Nucleus accumbens (tissue), 56 donors: Measurements from ENCODE around the gene PDE4D.

Source experiments
- DNase-seq, 56 donors: peaks; one replicate each; lab custom pipeline; 2025; lab: John Stamatoyannopoulos, UW

The PDE4D gene

DNA sequence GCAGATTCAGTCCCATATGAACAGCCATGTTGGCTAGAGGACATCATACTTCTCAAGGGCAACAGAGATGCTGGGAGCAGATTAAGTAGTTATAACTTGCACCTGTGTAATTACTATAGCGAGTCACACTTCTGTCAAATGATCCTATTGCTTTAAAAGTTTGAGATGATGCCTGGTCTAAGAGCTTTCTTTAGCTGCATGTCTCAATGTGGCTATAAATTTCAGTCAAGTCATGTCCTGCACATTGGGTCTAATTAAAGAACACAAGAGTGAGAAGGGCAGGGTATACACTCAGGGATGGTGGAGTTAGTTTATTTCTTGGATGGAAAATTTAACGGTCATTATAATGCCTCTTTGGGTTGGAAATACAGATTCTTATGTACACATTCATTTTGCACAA lies 753.4 kb downstream of the PDE4D start:
- DNase-seq: no peak

DNA sequence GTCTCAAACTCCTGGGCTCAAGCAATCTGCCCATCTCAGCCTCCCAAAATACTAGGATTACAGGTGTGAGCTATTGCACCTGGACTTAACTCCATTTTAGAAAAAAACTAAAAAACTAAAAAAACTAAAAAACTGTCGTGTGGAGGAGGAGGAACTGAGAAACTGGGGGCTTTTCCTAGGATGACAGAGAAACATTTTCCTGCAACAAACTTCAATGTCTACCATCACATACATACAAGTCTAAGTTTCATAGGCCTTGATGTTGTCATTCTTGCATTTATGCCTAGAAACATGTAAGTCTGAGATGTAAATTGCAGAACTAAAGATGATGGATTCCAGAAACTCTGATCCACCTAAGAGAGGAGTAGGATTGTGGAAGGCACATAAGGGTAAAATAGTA lies 753.8 kb downstream of the PDE4D start:
- DNase-seq: no peak

DNA sequence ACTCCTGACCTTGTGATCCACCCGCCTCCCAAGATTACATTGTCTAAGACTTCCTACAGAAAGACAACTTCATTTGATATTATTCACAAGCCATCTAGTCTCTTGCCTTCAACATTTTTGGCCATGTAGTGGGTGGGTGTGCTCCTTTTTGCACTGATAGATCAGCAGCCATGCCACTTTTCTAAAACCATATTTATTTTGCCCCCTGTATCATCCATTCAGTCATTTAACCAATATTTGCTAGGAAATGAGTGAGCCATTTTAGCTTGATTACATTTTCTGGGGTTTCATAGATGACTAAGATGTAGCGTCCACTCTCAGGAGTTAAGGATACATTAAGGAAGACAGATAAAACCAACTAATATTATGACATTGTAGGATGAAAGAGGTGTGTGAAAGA lies 755.0 kb downstream of the PDE4D start:
- DNase-seq: no peak

- no peak for DNase-seq
Observed at GRCh38 chr5:59137846-59138245, 755.7 kb downstream of the PDE4D start.

DNA sequence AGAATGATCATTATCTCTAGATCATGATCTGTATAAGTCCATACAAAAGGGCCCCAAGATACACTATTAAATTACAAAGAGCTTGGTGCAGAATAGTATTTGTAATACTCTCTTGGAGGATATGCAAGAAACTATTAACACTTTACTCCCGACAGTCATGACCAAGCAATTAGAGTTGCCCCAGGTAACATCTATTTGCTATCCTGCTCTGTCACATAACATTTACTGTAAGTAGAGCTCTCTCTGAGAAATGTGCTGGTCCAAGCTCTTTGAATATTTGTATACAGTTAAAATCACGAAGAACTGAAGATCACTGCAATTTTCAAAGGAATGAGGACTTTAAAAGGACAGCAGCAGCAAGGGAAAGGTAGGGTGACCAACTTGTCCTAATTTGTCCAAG lies 757.0 kb downstream of the PDE4D start:
- no peak for DNase-seq

DNA sequence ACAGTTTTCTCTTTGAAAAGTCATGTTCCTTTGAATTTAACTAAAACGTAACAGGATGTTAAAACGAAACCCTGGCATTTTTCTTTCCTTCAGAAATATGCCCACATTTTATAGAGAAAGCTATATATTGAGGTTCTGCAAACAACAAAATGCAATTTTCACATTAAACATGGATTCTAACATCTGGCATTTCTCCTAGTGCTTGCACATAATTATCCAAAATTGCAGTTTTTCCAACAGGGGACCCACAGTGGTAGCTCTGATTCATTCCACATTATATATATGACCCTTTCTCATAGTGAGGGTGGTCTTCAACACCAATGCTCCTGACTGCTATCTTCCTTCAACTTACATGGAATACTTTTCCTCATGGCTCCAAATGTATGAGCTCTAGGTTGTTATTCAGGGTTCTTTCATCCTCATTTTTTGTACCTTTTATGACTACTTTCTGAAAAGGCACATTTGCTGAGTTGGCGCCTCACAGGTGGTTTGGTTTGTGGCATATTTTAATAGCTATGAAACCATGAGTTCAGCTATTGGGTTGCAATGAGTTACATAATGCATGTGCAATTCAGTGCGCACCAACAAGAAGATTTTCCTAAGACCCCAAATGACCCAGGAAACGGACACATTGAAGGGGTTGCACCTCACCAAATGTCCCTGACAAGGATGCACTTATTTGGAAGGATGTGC lies 758.9 kb downstream of the PDE4D start:
- no peak for DNase-seq

GRCh38 chr5:59133764-59134261 lies 759.7 kb downstream of the PDE4D start:
- DNase-seq: peak in 1 of 56 donors; percentile 0

GRCh38 chr5:59132131-59132530 lies 761.4 kb downstream of the PDE4D start:
- no peak for DNase-seq

- DNase-seq: no peak
Observed at GRCh38 chr5:59130431-59130830, 763.1 kb downstream of the PDE4D start.

GRCh38 chr5:59128646-59129290 lies 764.8 kb downstream of the PDE4D start:
- no peak for DNase-seq

DNA sequence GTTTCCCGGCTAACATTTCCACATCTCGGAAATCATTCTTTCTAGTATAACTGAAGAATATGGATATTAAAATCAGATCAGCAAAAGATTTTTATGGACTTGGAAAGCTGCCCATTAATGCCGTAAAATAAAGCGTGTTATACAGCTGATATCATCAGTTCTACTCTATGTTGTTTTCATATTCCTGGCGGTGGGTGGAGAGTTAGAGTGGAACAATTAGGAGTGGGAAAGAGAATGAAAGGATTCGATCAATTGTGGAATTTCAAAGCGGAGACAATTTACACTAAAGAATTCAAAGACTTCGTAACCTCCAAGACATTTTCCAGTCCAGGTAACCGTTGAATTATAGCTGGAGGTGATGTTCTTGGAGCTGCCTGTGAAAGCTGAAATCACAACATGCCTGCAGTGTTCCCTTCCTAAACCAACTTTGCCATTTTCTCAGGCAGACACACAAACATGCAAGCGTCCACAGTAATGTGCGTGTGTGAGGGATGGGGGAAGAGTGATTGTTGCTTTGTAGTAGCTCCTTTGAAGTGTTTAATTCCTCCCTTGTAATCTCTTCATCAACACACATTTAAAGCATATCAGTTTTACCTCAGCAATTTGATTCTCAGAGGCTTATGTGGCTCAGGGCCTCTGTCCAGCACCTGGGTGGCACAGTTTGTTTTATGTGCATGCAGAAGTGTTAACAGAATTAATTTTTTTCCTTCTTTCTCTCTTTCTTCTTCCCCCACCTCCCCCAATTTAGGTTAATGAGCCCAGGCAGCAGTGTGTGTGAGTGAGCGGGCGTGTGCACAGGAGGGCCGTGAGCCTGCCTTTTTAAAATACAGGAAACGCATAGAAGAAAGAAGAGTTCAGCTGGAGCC lies 766.6 kb downstream of the PDE4D start:
- DNase-seq: peak in 16 of 56 donors; percentile 11 to 66 (median 42)

DNA sequence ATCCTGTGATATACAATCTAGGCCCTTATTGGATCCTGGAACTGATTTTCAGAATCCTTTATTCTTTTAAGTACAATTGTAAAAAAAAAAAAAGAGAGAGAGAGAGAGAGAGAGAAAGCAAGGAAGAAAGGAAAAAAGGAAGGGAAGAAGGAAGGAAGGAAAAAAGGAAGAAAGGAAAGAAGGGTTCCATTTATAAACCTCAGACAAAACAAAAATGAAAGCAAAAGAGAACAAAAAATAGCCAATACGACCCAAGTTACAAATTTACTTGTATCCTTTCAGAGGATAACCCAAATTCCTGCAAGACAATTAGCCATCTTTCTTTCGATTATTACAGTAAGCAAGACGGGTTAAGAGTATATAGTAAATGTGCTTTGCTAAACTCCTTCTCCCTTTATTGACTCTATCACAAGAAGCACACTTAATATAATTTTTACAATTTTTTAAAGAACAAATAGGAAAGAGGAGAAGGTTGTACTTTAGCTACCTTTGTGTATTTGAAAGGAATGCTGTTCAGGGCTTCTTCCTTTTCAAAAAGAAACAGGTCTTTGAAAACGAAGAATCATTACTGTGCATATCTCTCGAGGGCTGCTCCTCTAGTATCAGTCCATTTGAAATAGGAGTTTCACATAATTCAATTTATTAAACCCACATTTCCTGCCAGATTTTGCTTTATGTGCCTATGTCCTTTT lies 767.4 kb downstream of the PDE4D start:
- no peak for DNase-seq

DNA sequence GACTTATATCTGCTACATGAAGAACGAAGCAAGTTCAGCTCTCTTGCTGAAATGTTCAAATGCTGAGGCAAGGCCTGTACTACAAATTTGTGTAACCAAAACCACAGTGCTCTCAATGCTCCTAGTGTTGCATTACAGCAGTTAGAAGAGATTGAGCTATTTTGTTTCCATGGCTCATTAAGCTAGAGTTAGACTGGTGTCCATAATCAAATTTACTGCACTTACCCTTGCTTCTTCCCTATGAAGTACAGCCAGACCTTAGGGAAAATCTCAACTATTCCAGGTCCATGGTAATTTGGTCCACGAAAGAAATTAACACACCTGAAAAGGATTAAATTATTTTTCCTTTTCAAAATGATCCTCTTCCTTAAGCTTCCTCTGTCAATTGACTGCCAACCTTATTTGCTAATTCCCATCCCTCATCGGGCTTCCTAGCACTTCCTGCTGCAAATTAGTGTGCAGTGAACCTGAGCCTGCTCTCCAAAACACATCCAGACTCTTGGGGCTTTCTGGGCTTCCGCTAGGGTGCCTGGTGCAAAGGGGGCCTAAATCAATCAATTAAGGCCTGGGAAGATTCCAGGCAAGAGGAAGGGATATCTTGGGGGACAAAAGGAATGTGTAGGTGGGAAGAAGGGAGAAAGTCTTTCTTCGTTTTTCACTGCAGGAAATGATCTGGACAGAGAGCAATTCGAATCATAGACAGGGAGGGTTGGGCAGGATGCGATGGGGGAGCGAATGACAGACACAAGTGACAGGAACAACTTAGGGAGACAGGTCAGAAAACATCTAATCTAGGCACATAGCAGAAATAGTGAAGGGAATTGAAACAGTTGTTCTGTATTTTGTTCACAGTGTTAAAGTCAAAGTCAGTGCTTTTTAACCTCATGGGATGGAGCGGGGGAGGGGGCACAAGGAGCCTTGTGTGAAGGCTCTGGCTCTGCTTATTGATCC lies 768.2 kb downstream of the PDE4D start:
- DNase-seq: no peak

- no peak for DNase-seq
Observed at GRCh38 chr5:59123595-59124561, 769.6 kb downstream of the PDE4D start.

DNA sequence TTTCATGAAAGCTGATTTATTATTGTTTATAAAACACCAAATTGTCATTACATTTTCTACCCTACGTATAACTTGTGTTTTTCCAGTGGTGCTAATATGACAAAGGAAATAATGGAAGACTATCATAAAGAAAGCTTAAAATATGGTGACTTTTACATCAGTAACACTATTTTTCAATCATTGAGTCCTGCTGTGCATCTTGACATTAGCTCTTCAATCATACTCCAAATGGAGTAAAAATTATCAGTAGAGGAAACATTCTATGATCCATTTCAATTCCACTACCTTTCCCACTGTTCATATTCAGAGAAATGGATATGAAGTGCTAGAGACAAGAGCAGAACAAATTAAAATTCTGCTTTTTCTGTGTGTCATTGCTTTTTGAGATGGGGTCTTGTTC lies 774.0 kb downstream of the PDE4D start:
- no peak for DNase-seq

DNA sequence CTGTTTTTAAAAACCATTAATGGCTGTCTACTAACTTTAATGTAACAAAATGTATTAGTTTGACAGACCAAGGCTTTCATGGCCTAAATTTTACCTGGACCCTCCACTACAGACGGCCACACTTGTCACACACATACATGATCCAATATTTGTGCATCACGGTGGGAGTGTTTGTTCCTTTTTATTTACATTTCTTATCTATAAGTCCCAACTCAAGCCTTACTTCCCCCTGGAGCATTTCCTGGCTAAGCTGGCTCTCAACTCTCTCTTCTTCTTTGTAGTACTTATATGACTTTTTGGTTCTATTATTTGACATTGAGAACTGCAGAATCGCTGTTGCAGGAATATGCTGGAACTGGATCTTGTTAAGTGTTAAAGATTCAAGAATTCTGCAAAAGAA lies 776.2 kb downstream of the PDE4D start:
- DNase-seq: no peak

DNA sequence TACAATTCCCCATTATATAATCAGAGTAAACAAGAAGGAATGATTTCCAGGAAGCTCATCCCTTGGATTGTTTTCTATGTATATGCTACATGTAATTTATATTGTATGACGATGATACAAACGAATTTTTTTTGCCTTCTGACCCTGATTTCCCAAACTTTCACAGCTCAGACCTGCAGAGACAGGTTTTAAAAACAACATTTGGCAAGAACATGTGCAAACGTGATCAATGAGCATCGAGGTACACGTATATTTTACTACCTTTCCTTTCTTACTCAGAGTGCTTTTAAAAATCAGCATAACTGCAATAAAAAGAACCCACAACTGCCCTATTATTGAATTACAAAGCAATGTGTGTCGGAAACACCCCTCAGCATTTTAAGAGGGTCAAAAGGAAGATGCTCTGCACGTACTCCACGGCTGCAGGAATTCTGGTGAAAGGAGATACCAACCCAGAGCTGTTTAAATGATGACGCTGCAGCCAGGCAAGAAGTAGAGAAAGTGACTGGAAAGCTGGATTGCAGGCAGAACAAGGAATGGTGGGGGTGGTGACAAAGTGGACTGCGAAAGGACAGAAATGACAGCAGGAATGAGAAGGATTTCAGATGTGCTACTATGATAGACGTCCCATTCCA lies 777.2 kb downstream of the PDE4D start:
- DNase-seq: no peak

- no peak for DNase-seq
Observed at GRCh38 chr5:59115345-59115744, 778.2 kb downstream of the PDE4D start.
